Astrocyte of the hippocampus (primary cell): ENCODE data around the gene KLF2.

ENCODE experiments used
- DNase-seq: peaks from one replicate; pipeline ENCODE4 v3.0.0; 2011; ENCODE audit warnings: low read depth, low spot score

Gene KLF2

DNA sequence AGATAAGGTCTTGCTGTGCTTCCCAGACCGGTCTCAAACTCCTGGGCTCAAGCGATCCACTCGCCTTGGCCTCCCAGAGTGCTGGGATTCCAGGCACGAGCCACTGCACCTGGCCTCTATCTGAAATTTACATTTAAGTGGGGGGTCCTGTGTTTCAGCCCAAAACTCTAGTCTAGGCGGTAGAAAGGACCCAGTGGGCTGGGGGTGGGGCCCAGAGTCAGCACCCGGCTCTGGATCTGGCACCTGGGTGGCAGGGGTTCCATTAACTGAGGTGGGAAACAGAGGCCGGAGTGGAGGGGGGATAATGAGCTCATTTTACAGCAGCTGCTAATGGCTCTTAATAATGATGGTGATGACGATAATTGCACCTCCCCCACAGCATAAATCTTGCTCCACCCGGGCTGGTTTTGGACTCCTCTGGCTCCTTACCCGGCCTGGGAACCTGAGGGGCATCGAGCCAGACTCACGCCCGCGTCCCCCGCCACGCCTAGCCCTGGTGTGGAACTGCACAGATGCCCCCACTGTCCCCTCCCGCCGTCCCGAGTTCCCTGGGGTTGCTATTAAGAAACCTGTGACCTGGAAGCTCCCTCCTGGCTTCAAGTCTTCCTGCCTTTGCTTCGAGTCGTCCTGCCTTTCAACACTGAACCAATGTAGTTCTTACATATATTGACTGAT is 17.8 kb upstream of the KLF2 start:
- DNase-seq = no peak

DNA sequence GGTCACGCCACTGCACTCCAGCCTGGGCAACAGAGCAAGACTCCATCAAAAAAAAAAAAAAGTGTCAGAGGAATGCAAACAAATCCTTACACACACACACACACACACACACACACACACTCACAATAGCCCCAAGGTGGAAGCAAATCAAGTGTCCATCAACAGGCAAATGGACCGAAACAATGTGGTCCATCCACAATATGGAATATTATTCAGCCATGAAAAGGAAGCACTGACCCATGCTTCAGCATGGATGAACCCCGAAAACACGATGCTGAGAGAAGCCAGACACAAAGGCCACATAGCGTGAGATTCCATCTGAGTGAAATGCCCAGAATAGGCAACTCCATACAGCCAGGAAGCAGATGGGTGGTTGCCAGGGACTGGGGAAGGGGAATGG is 16.5 kb upstream of the KLF2 start:
- DNase-seq = no peak

DNA sequence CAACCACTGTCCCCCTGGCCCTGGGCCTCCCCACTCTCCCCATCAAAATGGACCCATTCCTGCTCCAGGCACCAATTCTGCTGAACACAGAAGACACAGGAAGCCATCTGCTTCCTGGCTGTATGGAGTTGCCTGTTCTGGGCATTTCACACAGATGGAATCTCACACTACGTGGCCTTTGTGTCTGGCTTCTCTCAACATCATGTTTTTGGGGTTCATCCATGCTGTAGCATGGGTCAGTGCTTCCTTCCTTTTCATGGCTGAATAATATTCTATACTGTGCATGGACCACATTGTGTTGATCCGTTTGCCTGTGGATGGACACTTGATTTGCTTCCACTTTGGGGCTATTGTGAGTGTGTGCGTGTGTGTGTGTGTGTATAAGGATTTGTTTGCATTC is 15.0 kb upstream of the KLF2 start:
- no peak for DNase-seq

DNA sequence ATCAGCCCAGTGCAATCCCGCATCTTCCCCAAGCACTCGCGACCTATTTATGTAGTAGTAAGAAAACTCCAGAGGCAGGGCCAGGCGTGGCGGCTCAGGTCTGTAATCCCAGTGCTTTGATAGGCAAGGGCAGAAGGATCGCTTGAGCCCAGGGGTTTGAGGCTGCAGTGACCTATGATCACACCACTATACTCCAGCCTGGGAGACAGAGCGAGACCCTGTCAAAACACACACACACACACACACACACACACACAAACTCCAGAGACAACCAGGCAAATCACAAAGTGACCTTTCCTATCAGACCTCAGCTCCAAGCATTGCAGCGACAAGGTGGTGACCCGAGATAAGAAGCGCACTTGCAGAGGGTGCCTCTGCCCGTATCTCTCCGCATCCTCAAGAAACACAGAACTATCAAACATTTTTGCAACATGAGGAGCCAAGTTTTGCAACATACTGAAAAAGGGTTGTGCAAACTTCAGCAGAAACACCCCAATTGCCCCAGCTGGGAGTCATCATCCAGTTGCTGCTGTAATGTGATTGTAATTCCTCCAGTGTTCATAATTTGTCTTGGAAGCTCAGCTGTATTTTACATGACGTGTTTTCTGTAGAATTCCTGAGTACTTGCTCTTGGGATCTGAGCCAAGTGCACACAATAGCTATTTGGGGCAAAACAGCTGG is 8.7 kb upstream of the KLF2 start:
- DNase-seq = peak; percentile 91

DNA sequence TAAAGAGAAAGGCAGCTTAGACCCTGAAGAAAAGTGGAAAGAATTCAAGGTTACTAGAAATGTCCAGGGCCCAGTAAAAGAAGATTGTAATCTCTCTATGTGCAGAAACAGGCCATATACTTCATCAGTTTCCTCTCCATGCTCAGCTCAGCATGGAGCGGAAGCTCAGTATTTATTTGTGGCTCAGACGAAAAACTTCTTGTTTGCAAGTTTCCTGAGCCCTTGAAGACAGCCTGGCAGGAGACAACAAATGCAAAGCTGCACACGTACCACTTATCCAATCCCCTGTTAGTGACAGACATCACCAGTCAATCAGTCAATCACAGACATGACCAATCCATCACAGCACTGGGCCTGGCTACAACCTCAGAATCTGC is 8.1 kb upstream of the KLF2 start:
- DNase-seq = no peak

DNA sequence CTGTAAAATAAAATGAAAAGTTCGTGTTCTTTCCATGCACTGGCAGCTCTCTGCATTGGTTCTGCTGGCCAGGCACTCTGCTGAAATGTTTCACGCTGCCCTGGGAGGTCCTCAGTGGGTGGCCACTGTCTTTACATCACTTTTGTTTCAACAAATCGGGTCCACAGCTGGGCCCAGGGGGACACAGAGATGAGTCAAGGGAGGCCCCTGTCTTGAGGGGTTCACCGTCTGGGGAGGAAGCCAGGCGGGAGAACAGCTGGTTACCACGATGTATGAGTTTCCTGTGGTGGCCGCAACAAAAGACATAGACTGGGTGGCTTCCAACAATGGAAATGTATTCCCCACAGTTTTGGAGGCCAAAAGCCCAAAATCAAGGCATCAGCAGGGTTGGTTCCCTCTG is 5.1 kb upstream of the KLF2 start:
- DNase-seq = no peak

DNA sequence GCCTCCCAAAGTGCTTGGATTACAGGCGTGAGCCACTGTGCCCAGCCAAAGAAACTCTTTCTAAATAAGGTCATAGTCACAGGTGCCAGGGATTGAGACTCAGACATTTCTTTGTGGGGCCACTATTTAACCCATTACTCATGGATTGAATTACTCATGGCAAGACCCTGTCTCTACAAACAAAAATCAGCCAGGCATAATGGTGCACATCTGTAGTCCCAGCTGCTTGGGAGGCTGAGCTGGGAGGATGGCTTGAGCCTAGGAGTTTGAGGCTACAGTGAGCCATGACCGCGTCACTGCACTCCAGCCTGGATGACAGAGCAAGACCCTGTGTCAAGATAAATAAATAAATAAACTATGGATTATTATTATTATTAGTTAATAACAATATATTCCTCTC is 3.6 kb upstream of the KLF2 start:
- no peak for DNase-seq

DNA sequence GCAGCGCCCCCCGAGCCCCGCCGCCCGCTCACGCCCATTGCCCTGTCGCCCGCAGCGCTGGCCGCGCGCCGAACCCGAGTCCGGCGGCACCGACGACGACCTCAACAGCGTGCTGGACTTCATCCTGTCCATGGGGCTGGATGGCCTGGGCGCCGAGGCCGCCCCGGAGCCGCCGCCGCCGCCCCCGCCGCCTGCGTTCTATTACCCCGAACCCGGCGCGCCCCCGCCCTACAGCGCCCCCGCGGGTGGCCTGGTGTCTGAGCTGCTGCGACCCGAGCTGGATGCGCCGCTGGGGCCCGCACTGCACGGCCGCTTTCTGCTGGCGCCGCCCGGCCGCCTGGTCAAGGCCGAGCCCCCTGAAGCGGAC is 518 bp downstream of the KLF2 start:
- peak; percentile 59 for DNase-seq

DNA sequence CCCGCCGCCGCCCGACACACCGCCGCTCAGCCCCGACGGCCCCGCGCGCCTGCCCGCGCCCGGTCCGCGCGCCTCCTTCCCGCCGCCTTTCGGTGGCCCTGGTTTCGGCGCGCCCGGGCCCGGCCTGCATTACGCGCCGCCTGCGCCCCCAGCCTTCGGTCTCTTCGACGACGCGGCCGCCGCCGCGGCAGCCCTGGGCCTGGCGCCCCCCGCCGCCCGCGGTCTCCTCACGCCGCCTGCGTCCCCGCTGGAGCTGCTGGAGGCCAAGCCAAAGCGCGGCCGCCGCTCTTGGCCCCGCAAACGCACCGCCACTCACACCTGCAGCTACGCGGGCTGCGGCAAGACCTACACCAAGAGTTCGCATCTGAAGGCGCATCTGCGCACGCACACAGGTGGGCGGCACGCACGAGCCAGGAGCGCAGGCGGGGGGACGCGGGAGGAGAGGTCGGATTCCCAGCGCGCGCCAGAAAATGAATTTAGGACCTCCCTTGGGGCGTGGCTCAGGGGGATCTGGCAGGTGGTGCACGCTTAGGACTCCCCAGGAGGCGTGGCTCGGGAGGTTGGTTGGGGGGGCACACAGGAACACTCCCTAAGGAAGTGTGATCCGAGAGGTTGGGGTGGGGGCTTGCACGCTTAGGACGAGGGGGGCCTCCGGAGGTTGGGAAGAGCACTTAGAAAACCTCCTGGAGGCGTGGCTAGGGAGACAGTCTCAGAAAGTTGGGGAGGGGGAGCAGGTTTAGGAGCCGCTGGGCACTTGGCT is 1.2 kb downstream of the KLF2 start:
- DNase-seq = peak; percentile 44

DNA sequence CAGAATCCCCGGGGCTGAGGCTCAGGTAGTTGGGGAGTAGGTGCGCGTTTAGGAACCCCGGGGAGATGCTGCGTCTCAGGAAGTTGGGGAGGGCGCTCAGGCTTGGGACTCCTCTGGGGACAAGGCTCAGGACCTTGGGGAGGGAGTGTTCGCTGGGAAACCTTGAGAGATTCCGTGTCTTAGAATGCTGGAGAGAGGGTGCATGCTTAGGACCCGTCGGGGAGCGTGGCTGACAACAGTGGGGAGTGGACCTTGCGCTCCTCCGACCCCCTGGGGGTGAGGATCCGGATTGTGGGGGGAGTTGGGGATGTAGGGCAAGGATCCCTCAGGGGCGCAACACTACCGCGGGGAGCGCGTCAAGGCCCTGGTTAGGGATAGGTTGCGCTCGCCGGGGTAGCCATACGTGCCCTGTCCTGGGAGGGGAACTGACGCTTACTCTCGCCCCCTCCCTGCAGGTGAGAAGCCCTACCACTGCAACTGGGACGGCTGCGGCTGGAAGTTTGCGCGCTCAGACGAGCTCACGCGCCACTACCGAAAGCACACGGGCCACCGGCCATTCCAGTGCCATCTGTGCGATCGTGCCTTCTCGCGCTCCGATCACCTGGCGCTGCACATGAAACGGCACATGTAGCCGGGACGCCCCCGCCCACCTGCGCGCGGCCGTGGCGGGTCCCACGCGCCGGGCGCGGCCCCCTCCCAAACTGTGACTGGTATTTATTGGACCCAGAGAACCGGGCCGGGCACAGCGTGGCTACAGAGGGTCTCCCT is 2.0 kb downstream of the KLF2 start:
- peak; percentile 36 for DNase-seq

DNA sequence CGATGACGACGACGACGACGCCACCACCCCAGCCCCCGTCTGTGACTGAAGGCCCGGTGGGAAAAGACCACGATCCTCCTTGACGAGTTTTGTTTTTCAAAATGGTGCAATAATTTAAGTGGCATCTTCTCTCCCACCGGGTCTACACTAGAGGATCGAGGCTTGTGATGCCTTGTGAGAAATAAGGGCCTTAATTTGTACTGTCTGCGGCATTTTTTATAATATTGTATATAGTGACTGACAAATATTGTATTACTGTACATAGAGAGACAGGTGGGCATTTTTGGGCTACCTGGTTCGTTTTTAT is 2.5 kb downstream of the KLF2 start:
- no peak for DNase-seq

DNA sequence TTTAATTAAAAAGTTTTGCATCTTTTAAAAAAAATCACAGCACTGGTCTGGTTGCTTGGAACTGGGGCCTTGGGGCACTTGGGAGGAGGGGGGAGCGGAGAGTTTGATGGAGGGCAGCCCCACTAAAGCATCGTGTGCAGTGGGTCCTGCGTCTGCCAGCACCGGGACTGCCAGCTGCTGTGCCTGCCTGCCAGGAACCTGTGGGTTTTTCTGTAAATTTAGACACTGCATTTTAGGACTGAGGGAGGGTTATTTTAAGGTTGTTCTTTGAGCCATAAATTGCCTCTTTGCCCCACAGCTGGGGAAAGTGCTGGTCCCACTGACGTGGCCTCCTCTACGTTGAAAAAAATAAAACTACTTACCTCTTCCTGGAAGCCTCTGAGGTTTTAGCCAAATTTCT is 2.9 kb downstream of the KLF2 start:
- DNase-seq = no peak

DNA sequence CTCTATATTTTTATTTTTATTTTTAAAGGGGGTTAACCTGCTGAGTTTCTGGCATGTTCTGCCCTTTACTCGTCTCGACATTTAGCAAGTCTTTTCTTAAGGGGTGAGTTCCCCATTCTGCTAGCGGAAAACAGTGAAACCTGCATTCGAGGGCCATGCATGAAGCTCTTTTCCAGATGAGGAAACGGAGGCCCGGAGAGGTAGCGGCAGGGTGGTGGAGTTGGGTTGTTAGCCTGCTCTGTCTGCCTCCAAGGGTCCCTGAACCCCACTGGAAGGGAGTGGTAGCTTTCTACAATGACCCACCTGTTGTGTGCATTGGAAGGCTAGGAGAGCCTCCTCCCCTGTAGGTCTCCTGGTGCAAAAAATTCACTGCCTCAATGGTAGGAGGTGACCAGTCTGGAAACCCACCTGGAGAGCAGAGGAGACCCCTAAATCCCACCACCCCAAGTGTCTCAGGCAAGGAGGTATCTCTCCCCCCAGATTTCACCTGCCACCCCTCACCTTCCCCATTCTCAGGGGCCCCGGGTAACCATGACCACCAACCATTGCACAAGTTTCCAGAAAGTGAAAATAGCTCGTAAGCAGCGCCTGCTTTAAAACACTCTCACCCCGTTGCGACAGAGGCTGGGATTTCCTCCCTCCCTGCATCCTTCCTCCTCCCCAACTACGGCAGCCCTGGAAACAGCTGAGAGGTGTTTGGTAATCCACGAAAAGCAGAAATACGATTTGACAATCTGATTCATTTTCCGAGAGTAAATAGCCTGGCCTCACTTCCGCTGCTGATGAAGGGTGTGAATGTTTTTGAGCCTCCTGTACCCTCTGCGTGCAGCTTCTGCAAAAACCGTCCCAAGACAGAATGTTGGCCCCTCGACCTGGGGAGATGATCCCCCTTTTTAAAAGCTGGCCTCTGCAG is 3.5 kb downstream of the KLF2 start:
- no peak for DNase-seq

DNA sequence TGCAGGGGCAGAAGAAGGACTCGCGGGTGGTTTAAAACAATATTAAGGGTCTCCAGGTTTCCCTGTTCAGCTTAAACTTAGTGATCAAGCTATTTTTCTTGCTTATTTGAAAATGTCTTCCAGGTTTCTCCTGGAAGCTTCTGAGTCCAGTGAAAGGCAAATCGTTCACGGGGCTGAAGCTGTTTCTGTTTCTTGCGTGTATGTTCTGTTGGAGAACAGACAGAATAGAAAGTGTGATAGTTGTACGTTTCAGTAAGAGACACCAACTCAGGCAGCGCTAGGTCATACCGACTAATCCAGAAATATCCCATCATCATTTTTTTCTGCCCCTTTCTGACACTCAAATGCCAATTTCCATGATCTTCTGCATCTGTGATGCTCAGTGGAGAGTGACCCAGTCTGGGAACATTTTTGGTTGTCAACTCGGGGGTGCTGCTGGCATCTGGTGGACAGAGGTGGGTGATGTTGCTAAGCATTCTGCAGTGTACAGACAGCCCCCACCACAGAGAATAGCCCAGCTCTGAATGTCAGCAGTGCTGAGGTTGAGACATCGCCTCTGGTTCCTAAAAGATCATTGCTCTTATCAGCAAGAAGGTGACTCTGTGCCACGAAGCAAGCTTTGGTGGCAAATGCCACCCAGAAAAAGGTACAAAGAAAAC is 4.3 kb downstream of the KLF2 start:
- DNase-seq = no peak

DNA sequence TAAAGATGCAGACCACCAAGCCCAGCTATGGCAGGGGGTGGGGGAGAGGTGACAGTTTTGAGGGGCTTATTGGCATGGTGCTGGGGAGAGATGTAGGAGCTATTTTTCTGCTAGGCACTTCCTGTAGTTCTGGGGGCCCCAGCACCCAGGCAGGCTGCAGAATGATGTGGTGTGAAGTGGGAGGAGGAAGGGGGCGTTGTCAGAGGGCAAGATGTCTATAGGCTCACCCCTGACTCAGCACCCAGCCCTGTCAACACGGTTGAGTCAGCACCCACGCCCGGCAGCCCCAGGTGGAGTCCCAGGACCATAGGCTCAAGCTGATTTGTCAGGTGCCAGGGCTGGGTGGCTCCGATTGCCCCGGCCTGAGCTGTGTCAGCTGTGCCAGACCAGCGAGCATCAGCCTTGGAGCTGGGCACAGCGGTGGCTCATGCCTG is 5.8 kb downstream of the KLF2 start:
- DNase-seq = peak; percentile 76

DNA sequence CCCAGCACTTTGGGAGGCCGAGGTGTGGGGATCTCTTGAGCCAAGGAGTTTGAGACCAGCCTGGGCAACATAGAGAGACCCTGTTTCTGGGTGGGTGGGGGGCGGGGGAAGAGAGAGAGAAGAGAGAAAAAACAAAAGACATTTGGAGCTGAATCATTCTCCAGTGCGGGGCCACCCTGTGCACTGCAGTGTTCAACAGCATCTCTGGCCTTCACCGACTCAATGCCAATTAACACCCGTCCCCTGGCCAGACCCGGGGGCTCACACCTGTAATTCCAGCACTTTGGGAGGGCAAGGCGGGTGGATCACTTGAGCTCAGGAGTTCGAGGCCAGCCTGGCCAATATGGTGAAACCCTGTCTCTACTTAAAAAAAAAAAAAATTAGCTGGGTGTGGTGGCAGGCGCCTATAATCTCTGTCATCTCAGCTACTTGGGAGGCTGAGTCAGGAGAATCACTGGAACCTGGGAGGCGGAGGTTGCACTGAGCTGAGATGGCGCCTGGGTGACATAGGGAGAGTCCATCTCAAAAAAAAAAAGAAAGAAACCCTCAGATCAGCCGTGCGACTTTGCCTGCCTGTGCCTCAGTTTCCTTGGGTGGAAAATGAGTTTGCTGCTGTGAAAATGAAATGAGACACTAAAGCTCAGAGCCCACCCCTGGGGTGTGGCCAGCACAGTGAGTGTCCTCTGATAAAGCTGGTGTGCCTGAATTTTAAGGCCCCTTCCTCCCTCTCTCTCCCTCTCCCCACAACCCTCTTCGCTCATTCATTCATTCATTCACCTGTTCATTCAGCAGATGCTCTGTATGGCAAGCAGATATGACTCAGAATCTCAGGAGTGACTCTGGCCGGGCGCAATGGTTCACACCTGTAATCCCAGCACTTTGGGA is 6.4 kb downstream of the KLF2 start:
- no peak for DNase-seq

DNA sequence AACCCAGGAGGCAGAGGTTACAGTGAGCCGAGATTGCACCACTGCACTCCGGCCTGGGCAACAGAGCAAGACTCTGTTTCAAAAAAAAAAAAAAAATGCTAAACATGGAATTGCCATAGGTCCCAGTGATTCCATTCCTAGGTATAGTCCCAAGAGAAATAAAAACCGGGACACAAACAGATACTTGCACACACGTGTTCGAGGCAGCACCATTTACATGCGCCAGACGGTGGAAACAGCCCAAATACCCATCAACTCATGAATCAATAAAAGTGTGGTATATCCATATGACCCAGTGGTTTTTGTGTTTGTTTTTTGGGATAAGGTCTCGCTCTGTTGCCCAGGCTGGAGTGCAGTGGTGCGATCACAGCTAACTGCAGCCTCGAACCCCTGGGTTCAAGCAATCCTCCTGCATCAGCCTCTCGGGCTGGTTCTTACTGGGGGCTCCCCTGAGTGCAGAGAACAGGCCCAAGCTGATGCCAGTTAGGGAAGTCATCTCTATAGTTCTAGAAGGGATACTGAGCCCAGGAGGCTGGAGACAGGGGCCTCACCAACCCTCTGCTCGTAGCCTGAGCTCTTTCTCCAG is 8.5 kb downstream of the KLF2 start:
- no peak for DNase-seq

DNA sequence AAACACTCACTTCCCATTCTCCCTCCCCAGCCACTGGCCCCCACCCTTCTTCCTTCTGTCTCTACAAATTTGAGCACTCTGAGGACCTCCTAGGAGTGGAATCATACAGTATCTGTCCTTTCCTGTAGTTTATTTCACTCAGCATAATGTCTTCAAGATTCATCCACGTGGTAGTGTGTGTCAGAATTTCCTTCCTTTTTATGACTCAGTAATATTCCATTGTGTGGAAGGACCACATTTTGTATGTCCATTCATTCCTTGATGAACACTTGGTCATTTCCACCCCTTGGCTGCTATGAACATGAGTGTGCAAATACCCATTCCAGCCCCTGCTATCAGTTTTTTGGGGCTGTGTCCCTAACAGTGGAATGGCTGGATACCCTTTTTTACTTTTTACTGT is 9.8 kb downstream of the KLF2 start:
- no peak for DNase-seq

DNA sequence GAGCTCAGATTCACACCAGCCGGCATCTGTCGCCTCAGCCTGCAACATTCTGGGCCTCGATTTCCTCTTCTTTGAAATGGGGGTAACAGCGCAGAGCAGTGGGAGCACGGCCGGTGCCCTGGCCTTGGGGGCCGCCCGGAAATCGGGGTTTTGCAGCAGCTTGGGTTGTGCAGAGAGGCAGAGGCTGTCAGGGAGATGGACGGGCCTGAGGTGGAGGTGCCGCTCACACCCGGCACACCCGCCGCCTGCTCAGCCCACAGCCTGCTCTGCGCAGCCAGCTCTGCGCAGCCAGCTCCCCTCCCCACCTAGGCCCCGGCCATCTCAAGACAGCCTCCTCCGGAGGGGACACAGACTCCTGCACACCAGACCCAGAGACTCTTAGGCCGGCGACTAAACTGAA is 10.6 kb downstream of the KLF2 start:
- DNase-seq = no peak
